Measurements from ENCODE around the gene CITED4.

CITED4 gene

DNA sequence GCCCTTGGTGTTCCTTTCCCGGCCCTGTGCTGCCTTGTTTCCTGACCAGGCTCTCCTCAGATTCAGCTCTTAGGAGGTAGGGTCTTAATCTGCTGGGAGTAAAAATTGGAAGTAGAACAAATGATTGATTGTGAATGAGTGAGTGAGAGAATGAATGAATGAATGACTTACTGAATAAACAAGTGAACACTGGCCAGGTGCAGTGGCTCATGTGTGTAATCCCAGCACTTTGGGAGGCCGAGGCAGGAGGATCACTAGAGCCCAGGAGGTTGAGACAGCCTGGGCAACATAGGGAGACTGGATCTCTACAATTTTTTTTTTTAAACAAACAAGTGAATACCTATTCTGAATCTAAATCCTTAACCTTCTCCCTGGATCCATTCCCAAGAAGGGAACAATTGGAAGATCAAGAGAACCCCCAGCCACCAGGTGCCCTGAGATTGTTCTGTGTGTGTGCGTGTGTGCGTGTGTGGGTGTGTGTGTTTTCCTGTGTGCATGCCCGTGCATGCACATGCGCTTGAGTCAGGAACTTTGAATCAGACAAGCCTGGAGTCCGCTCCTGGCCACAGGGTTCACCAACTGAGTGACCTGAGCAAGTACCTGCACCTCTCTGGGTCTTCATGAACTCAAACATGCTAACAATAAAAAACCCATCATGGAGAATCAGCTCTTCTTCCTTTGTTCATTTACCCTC is 24.3 kb upstream of the CITED4 start:
- DNase-seq (ENCODE audit: low read depth, low spot score): no peak

DNA sequence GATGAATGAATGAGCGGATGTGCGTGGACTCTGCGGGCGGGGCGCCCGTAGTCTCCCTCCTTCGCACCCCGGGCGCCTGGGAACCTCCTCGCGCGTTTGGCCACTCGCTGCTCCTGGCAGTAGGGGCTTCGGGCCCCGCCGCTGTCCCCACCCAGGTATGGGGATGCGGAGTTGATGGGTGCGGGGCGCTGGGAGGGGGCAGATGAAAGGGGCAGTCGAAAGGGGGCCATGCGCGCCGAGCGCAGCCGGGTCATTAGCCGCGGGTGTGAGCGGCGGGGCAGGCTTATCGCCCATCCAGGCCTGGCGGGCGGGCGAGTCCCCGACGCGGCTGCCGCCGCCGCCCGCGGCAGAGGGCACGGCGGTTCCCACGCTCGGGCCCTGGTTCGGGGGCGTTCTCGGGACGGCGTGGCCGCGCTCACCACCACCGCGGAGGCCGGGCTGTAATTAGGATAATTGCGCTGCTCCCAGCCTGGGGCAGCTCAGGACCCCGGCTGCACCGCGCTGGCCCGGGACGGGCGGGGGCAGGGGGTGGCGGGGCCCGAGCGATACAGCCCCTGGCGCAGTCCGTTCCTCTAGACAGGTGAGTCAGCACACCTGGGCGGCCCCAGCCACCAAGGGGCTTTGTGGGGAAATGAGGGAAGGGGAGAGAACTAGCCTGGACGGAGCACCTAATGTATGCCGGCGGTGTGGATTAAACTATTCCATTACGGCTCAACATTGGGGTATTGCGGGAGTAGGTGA is 22.1 kb upstream of the CITED4 start:
- no peak for DNase-seq (ENCODE audit: low read depth, low spot score)

DNA sequence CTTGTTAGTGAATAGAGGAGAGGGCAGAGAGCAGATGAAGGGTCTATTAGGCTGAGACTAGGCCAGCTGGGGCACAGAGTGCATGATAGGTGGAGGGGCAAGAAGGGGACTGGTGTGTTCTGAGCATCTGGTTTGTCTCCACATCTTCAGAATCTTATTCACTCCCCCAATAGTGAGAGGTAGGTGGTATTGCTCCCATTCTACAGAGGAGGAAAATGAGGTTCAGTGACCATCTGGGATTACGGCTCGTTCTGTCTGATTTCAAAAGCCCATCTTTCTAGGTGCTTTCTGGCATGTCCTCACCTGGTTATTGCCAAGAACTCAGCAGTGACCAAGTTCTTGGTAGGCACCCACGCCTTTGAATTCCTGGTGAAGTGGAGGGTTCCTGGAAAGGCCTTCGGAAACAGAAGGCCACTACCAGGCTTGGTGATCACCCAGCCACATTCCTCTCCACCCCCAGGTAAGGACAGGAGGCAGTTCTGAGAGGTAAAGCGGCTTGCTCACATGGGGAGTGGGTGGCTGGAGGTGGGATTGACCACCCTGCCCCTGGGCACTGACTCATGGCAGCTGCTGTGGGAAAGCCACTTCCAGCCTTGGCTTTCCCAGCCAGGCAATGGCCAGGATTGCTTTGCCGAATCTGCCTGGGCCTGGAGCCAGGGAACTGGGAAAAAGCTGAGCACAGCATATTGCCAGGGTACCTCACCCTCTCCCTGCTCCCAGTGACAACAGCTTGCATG is 18.8 kb upstream of the CITED4 start:
- no peak for DNase-seq (ENCODE audit: low read depth, low spot score)

DNA sequence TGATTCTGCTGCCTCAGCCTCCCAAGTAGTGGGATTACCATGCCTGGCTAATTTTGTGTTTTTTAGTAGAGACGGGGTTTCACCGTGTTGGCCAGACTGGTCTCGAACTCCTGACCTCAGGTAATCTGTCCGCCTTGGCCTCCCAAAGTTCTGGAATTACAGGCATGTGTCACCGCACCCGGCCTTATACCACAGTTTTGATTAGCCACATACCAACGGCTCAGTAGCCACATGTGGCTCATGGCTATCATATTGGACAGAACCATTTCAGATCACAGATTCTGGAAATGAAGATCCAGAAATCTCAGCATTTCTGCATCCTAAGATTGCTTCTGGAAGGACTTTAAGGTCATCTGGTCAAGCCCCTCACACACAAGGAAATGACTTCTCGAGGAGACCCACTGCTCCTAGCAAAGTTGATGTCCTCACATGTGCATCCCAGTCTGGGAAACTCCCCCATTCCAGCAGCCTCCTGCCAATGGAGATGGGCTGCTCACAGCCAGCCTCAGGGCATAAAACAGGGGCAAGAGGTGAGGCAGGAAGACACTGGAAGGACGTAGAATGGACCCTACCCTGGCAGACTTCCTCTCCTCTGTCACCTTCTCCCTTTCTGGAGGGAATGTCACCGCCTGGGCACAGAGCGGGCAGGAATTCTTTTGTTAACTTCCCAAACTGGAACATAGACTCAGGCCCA is 17.5 kb upstream of the CITED4 start:
- no peak for DNase-seq (ENCODE audit: low read depth, low spot score)

DNA sequence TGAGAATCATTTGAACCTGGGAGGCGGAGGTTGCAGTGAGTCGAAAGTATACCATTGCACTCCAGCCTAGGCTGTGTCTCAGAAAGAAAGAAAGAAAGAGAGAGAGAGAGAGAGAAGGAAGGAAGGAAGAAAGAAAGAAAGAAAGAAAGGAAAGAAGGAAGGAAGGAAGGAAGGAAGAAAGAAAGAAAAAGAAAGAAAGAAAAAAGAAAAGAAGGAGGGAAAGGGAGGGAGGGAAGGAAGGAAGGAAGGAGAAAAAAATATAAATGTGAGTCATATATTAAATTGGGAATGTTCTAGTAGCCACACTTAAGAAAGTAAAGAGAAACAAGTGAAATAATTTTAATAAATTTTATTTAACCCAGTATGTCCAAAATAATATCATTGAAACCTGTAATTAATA is 16.7 kb upstream of the CITED4 start:
- no peak for DNase-seq (ENCODE audit: low read depth, low spot score)

DNA sequence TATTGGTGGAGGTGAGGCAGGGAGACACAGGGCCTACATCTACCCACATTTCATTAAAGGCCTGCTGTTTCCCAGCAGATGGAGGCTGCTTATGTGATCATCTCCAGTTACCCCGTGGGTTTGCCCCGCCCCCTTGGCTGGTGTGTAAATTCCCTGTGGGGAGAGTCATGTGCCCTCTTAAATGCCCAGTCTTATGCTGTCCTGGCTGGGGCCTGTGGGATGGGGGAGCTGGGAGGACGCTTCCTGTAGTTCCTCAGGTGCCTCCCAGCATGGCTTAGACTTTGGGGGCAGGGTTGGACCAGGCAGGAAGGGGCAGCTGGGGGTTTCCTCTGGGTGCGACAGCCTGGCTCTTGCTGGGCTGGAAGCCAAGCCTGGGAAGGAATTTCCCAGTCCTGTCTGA is 15.5 kb upstream of the CITED4 start:
- DNase-seq (ENCODE audit: low read depth, low spot score): no peak

DNA sequence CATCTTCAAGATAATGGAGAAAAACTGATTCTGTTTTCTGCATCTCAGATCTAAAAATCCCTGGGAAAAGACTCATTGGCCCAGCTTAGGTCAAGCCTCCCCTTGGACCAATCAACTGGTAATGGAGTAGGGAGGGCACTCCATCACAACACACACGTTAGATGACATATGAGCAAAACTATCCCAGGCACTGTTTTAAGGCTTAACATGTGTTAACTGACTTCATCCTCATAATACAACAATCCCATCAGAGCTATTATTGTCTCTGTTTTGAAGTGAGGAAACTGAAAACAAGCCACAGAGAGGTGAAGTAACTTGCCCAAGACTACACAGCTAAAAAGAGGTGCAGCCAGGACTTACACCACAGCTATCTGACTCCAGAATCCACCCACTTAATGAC is 14.7 kb upstream of the CITED4 start:
- DNase-seq (ENCODE audit: low read depth, low spot score): no peak

DNA sequence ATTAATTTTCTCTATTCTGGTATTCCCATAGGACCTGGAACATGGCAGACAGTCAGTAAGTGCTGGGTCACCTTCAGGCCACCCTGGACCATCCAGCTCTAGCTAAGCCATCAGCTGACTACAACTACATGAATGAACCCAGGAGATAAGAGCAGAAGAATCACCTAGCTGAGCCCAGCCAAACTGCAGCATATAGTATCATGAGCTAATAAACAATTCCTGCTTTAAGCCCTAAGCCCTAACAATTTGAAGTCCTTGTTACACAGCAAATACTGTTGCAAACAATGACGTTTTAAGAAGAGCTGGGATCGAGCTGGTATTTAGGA is 14.2 kb upstream of the CITED4 start:
- no peak for DNase-seq (ENCODE audit: low read depth, low spot score)

DNA sequence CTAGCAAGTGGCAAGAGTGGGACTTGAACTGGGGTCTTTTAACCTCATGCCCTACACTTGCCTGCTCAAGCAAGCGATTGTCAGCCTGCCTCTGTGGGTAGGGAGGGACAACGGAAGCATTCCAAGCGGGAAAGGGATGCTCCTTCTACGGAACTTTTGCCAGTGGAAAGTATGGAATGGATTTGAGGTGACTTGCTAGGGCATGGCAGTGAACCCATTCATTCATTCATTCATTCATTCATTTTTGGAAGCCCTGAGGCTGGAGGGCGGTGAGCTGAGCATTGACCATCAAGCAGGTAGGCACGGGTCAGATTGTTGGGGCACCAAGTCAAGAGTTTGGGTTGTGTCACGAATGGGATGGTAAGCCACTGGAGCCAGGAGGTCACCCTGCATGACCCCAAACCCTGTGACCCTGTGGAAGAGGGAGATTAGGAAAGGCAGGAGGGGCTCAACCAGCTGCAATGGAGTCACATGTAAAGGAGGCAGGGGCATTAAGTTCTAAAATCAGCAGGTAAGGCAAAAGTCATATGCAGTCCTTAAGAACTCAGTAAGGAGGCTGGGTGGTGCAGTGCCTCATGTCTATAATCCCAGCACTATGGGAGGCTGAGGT is 11.8 kb upstream of the CITED4 start:
- DNase-seq (ENCODE audit: low read depth, low spot score): no peak

DNA sequence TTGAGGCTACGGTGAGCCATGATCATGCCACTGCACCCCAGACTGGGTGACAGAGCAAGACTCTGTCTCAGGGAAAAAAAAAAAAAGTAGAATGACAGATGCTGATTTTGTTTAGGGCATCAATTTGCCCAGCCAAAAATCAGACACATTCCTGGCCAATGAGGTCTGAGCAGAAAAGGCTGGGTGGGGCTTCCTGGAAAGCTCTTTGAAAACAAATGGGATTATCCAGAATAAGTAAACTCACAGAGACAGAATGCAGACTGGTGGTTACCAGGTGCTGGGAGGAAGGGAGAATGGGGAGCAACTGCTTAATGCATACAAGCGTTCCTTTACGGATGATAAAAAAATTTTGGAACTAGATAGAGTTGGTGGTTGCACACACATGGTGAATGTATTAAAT is 10.1 kb upstream of the CITED4 start:
- no peak for DNase-seq (ENCODE audit: low read depth, low spot score)

DNA sequence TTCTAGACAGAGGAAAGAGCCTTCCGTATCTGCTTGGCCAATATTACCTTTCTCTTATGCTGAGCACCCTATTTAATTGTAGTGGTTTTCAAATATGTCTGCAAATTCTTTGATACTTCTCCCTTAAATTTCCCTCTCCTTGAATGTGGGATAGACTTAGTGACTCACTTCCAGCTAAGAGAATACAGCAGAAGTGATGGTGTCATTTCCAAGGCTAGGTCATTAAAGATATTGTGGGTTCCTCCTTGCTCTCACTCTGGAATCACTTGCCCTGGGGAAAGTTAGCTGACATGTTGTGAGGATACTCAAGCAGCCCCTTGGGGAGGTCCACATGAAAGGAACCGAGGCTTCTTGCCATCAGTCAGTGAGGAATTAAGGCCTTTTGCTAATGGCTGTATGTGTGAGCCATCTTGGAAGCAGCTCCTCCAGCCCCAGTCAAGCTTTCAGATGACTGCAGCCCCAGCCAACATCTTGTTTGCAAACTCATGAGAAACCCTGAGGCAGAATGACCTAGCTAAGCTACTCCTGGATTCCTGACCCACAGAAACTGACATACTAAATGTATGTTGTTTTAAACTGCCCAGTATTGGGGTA is 8.1 kb upstream of the CITED4 start:
- DNase-seq (ENCODE audit: low read depth, low spot score): no peak

DNA sequence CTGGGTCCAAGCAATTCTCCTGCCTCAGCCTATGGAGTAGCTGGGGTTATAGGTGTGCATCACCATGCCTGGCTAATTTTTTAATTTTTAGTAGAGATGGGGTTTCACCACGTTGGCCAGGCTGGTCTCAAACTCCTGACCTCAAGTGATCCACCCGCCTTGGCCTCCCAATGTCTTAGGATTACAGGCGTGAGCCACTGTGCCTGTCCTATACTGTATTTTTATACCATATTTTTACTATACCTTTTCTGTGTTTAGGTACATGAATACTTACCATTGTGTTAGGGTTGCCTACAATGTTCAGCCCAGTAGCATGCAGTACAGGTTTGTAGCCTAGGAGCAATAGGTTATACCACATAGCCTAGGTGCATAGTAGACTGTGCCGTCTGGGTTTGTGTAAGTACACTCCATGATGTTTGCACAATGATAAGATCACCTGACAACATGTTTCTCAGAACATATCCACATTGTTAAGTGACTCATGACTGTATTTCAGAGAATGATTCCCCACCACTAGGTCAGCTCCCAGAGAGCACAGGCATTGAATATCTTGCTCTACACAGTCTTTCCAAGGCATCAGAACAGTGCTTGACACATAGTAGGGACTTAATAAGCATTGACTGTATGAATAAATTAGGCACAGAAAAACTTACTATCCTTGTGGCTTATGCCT is 6.0 kb upstream of the CITED4 start:
- no peak for DNase-seq (ENCODE audit: low read depth, low spot score)

DNA sequence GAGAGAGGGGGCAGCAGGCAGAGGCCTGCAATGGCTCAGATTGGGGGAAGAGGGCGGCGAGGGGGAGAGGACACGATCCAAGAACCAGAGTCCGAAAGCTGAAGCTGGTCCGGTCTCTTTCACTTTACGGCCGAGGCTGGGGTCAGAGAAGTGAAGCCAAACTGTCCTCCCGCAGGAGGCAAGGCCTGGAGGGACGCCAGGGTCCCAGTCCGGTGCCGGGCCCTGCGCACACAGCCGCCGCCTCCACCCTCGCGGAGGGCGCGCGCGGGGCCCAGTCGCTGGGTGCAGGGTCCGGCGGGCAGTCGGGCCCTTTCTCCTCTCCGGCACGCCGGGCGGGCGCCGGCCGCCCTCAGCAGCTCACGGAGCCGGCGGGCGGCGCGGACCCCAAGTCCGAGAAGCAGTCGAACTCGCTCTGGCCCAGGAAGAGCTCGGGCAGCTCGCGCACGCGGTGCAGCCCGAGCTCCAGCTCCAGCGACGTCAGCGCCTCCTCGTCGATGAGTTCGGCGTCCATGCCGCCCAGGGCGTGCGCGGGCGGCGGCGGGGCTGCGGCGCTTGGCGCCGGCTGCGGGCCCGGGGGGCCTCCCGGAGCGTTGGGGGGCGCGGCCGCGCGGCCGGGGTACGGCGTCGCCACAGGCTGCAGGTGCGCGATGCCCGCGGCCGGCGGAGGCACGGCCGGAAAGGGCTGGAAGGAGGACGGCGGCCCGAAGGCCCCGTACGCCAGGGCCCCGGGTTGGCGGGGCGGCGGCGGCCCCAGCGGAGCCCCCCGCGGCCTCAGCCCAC is 749 bp downstream of the CITED4 start:
- no peak for DNase-seq (ENCODE audit: low read depth, low spot score)

DNA sequence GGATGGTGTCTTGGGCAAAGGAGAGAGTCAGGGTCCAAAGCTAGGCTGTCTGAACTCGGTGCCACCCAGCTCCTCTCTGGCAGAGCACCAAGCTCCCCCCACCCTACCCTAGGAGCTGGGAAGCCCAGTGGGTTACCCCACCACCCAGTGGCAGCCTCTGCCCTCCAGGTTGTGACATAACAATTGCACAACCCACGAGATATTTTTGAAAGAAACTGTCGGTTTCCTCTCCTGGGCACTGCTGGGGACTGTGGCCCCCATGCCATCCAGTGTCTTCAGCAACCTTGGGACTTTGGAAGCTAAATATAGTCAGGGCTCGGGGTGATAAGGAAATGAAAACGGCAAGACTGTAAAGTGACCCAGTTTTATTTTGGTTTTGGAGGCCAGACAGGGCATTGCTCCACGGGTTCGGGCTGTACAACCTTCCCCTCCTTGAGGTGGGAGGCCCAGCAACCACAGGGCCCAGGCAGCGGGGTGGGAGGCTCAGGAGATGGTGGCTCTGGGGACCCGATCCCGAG is 1.4 kb downstream of the CITED4 start:
- no peak for DNase-seq (ENCODE audit: low read depth, low spot score)

DNA sequence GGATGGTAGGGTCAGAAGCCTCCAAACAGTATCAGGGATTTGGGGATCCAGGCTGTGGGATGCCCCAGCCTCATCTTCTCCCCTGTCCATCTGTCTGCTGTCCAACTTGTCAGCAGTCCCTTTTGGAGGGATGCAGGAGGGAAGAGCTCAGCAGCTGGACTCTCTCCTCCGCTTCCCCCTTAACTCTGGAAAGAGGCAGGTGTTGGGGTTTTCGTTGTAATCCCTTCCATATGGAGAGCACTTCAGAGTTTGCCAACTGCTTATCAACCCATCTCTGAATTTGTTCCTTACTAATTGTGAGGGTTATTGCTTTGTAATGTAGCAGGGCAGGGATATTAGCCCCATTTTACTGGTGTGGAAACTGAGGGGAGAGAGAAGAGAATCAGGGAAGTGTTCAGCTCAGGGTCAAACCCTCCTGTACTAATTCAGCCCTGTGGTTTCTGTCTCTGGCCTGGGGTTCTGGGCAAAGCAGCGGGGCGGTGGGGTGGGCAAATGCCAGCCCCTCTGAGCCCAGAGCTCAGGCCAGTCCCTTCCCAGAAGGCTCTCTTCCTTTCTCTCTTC is 3.2 kb downstream of the CITED4 start:
- no peak for DNase-seq (ENCODE audit: low read depth, low spot score)

DNA sequence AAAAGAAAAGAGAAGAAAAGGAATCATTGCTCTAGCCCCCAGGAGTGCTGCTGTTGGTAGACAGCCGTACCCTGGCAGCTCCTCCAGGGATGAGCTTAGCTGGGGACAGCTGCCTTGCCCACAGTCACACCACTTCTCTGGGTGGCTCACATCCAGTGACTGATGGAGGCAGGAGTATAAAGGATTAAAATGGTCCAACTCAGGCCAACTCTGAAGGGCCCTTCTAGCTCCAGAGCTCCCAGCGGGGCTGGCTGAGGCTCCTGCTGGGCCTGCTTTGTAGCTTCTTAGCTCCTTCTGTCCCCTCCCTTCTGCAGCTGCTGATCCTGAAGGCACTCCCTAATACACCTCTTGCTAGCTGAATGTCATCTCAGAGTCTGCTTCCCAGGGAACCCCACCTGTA is 4.4 kb downstream of the CITED4 start:
- no peak for DNase-seq (ENCODE audit: low read depth, low spot score)

DNA sequence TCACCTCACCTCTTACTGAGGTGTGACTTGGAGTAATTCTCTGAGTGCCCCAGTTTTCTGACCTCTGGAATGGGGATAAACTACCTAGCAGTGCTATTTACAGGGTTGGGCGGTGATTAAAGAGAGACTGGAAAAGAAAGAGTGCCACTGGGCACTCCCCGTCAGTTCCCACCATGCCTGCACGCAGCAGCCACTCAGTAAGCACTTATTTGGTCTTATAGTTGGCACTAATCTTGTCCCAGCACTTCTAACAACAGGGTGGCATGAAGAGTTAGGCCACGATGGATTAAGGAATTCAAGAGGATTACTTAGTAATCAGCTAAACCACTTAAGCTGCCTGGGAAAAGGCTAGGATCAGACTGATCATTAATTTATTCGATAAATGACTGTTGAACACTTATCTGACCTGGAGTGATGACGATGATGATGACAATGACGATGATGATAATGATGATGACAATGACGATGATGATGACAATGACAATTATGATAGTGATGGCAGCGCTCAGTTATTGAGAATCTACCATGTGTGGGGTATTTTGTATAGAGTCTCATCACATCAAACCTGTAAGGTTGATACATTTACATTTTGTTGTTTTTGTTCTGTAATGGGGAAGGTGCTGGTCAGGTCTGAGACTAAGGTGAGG is 5.4 kb downstream of the CITED4 start:
- no peak for DNase-seq (ENCODE audit: low read depth, low spot score)

DNA sequence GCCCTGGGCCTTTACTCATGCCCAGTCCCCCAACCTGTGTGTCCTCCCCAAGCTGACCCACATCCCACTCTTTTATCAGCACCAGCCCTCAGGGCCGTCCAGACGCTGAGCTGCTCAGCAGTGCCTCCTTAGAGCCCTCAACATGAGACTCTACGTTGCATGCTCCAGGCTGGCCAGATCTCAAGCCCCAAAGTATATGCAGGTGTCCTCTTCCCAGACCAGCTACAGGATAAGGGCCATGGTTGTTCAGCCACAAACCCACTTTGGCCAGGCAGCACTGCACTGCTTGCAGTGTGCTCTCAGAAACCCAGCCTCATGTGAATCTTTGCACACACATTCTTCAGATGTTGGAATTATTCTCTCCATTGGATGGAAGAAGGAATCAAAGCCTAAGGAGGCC is 6.0 kb downstream of the CITED4 start:
- no peak for DNase-seq (ENCODE audit: low read depth, low spot score)

DNA sequence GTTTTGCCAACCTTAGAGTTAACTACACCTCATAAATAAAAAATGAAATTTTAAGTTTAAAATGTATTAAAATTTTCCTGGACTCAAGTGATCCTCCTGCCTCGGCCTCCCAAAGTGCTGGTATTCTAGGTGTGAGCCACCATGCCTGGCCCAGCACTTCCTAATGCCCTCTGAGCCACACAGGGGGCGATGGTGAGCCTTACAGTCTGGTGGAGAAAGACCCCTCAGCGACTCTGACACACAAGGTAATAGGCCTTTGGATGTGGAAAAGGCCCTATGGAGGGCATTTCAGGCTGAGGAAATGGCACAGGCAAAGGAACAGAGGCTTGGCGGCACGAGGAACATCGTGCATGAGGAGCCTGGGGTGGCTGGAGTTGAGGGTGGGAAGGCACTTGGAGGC is 6.7 kb downstream of the CITED4 start:
- DNase-seq (ENCODE audit: low read depth, low spot score): no peak

All from iPS DF 19.7 (cell line).